HG03442 (cell line): ENCODE data around the gene ZFR2.
"Not testable (repeated sequence)": the region's sequence is repeated elsewhere in the genome, so short reads cannot be mapped to it uniquely, and the experiment has no call there.

Experiments
- ATAC-seq: cut with Tn5 transposase; IDR thresholded peaks from one replicate; pipeline ENCODE4 v1.9.1; 2021; ENCODE audit warnings: mild to moderate bottlenecking, moderate library complexity; ENCODE audit not compliant: unreplicated experiment

The ZFR2 gene

GRCh38 chr19:3759482-3760254 lies 109.2 kb downstream of the ZFR2 start:
- no peak for ATAC-seq

- not testable (repeated sequence) for ATAC-seq
Measured at GRCh38 chr19:3758297-3758696, 110.5 kb downstream of the ZFR2 start.

GRCh38 chr19:3757705-3758104 lies 111.1 kb downstream of the ZFR2 start:
- ATAC-seq = not testable (repeated sequence)
